HepG2 (cell line): ENCODE results near the gene RUNX2. TPM values are rescaled to one million over a fixed set of nuclear protein-coding genes. Genes with fewer than 3 reads are reported as not detected.

ENCODE experiments used
- ATAC-seq: fragments of 200-7000 bp; cut with Tn5 transposase; 3 replicates; pipeline ENCODE4 v1.9.1; 2020; ENCODE audit warnings: mild to moderate bottlenecking, moderate library complexity
- BruUV-seq: library from RNA; stranded (reverse); fragments of 400-500 nt; replicated peaks from 2 replicates; lab custom pipeline; 2021; lab: Mats Ljungman, UMichigan
- CTCF ChIA-PET: fragments of 300-600 bp; formaldehyde crosslinking; extraction: SDS; loops from one replicate; lab custom pipeline; 2021; ENCODE audit warnings: low total read pairs, inconsistent platforms, low intra/inter-chr PET ratio; lab: Yijun Ruan, JAX
- POLR2A ChIA-PET: fragments of 350-600 bp; sonication (Branson Sonifier 250); formaldehyde crosslinking; loops from one replicate; lab custom pipeline; 2020; ENCODE audit warnings: antibody characterized with exemption, inconsistent platforms; lab: Yijun Ruan, JAX
- DNase-seq: peaks from one replicate; pipeline ENCODE4 v3.0.0-alpha.2; 2015; ENCODE audit warnings: low spot score
- FAIRE-seq: peaks from 3 replicates; lab custom pipeline; 2011; peaks lifted over from hg19 to GRCh38; lab: Jason Lieb, UNC
- H2AFZ ChIP-seq: one replicate; pipeline ENCODE4 v1.6.1; 2011; ENCODE audit warnings: low read length, inconsistent platforms
- H3K27ac ChIP-seq: fragments of 300-600 bp; 3 replicates; pipeline ENCODE4 v1.8.0; 2011; ENCODE audit warnings: mixed run types, mild to moderate bottlenecking, mixed read lengths, low read length, inconsistent platforms; ENCODE audit not compliant: insufficient read depth; ENCODE audit errors: extremely low read length
- H3K27me3 ChIP-seq, 2 experiments: fragments of 200-600 bp in 1 of 2; 2 replicates in 1 of 2; 3 replicates in 1 of 2; pipeline versions ENCODE4 v1.6.0 to v1.8.0; 2011; ENCODE audit warnings: low read length in 2 of 2, mild to moderate bottlenecking in 2 of 2, moderate library complexity in 2 of 2, inconsistent platforms in 1 of 2; ENCODE audit not compliant: insufficient read depth in 2 of 2, control insufficient read depth in 1 of 2
- H3K36me3 ChIP-seq, 2 experiments: fragments of 200-600 bp in 1 of 2; replicated peaks in 1 of 2; 2 replicates in 1 of 2; 3 replicates in 1 of 2; pipeline versions ENCODE4 v1.5.1 to v1.8.0; 2011; ENCODE audit warnings: low read length in 2 of 2, inconsistent platforms in 1 of 2; ENCODE audit not compliant: insufficient read depth in 2 of 2, control insufficient read depth in 1 of 2
- H3K4me1 ChIP-seq: 2 replicates; pipeline ENCODE4 v1.5.1; 2012; ENCODE audit warnings: low read length, inconsistent platforms; ENCODE audit not compliant: insufficient read depth
- H3K4me2 ChIP-seq: 2 replicates; pipeline ENCODE4 v1.6.0; 2011; ENCODE audit warnings: low read depth, low read length, inconsistent platforms
- H3K4me3 ChIP-seq, 3 experiments: fragments of 200-600 bp in 1 of 3; sonication (generic), shearing (Covaris generic) in 1 of 3; replicated peaks in 1 of 3; 2 replicates each; pipeline ENCODE4 v1.5.1; 2011 to 2016; ENCODE audit warnings: low read length in 3 of 3, inconsistent platforms in 2 of 3, low read depth in 2 of 3, mild to moderate bottlenecking in 2 of 3, control low read depth in 1 of 3, mixed read lengths in 1 of 3; ENCODE audit not compliant: insufficient read depth in 1 of 3
- H3K79me2 ChIP-seq: one replicate; pipeline ENCODE4 v1.6.1; 2011; ENCODE audit warnings: low read length, inconsistent platforms; ENCODE audit not compliant: insufficient read depth
- H3K9ac ChIP-seq: 2 replicates; pipeline ENCODE4 v1.6.0; 2011; ENCODE audit warnings: mild to moderate bottlenecking, low read depth, low read length, inconsistent platforms; ENCODE audit not compliant: insufficient read depth
- H3K9me3 ChIP-seq: 2 replicates; pipeline ENCODE4 v1.5.1; 2012; ENCODE audit warnings: mild to moderate bottlenecking, low read length
- H4K20me1 ChIP-seq: 2 replicates; pipeline ENCODE4 v1.6.0; 2011; ENCODE audit warnings: inconsistent platforms, mild to moderate bottlenecking, low read length, moderate library complexity; ENCODE audit not compliant: insufficient read depth
- ZNF460 ChIP-seq: sonication (generic); formaldehyde crosslinking; IDR thresholded peaks from 2 replicates; pipeline ENCODE4 v1.5.1; 2020; ENCODE audit warnings: missing genetic modification reagents, mild to moderate bottlenecking, borderline replicate concordance
- WGBS: methylation state at CpG from one replicate; pipeline ENCODE4 v1.1.6; 2017; ENCODE audit warnings: low lambda C conversion rate; 5-methylcytosine and 5-hydroxymethylcytosine counted together
- in situ Hi-C: cut with HindIII; loops from 2 replicates; pipeline ENCODE4 v1.10.0; 2017; ENCODE audit warnings: low pct_unique_long_range_greater_than_20kb; ENCODE audit not compliant: extremely low pct_ligation_motif_present
- intact Hi-C: fragments of 100-400 bp; cut with micrococcal nuclease; formaldehyde crosslinking; loops from one replicate; pipeline ENCODE4 v1.10.0; 2022; ENCODE audit not compliant: unreplicated experiment
- polyA plus RNA-seq, 8 experiments: library from polyadenylated mRNA; depleted of rRNA in 3 of 8; stranded (reverse) in 7 of 8; unstranded in 1 of 8; fragments of >200 nt; fragmentation: Illumina TruSeq in 4 of 8; extraction: Trizol in 4 of 8; gene quantifications; 2 replicates each; pipeline versions ENCODE4 v1.2.1 to v1.2.3, GENCODE V29; 2011 to 2016; ENCODE audit warnings: low read depth in 4 of 8, missing spikeins in 1 of 8, mixed read lengths in 1 of 8; ENCODE audit not compliant: insufficient read depth in 1 of 8
- total RNA-seq, 5 experiments: library from RNA; depleted of rRNA; stranded (reverse); fragments of >200 nt; fragmentation: Illumina TruSeq; extraction: Trizol; gene quantifications; 2 replicates each; pipeline ENCODE4 v1.2.3, GENCODE V29; 2016; ENCODE audit warnings: low read depth in 1 of 5
- TF ChIP-seq, protein P1 (sequence below): sonication (generic); formaldehyde crosslinking; IDR thresholded peaks from 2 replicates; pipeline ENCODE4 v1.8.1; 2022; ENCODE audit warnings: low read depth, mild to moderate bottlenecking, missing genetic modification reagents
- TF ChIP-seq, protein P2 (sequence below): sonication (generic); formaldehyde crosslinking; IDR thresholded peaks from 2 replicates; pipeline ENCODE4 v1.5.1; 2020; ENCODE audit warnings: missing genetic modification reagents, mild to moderate bottlenecking, borderline replicate concordance
- TF ChIP-seq, protein P3 (sequence below): IDR thresholded peaks from 2 replicates; pipeline ENCODE4 v1.6.1; 2016; ENCODE audit warnings: missing compliant biosample characterization, missing genetic modification reagents, borderline replicate concordance

Gene RUNX2
- total and polyA plus RNA-seq, 2 of the 13 experiments (the other 11 are each of a cell fraction or from before 2014, with no cell fraction given), result not detected

DNA sequence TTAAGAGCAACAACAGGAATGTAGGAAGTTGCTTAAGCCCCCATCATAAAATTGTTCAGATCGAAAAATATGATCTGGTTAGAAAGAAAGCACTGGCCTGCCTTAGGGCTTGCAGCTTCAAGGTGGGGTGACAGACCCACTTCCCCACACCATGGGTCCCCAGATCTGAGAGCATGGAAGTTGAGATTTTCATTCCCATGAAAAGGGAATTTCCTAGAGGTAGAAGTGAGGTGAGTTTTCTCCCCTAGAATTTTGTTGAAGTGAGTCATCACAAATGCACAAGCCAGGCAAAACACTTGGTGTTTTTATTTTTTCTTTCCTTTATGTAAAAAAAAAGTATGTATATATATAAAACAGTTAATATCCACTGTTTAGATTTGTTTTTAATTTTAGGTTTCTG lies 263.2 kb downstream of the RUNX2 start (continued):
- TF ChIP-seq, protein P1, sequence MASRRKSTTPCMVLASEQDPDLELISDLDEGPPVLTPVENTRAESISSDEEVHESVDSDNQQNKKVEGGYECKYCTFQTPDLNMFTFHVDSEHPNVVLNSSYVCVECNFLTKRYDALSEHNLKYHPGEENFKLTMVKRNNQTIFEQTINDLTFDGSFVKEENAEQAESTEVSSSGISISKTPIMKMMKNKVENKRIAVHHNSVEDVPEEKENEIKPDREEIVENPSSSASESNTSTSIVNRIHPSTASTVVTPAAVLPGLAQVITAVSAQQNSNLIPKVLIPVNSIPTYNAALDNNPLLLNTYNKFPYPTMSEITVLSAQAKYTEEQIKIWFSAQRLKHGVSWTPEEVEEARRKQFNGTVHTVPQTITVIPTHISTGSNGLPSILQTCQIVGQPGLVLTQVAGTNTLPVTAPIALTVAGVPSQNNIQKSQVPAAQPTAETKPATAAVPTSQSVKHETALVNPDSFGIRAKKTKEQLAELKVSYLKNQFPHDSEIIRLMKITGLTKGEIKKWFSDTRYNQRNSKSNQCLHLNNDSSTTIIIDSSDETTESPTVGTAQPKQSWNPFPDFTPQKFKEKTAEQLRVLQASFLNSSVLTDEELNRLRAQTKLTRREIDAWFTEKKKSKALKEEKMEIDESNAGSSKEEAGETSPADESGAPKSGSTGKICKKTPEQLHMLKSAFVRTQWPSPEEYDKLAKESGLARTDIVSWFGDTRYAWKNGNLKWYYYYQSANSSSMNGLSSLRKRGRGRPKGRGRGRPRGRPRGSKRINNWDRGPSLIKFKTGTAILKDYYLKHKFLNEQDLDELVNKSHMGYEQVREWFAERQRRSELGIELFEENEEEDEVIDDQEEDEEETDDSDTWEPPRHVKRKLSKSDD (CRISPR knock-in tag), result no peak
- TF ChIP-seq, protein P2, sequence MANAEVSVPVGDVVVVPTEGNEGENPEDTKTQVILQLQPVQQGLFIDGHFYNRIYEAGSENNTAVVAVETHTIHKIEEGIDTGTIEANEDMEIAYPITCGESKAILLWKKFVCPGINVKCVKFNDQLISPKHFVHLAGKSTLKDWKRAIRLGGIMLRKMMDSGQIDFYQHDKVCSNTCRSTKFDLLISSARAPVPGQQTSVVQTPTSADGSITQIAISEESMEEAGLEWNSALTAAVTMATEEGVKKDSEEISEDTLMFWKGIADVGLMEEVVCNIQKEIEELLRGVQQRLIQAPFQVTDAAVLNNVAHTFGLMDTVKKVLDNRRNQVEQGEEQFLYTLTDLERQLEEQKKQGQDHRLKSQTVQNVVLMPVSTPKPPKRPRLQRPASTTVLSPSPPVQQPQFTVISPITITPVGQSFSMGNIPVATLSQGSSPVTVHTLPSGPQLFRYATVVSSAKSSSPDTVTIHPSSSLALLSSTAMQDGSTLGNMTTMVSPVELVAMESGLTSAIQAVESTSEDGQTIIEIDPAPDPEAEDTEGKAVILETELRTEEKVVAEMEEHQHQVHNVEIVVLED (CRISPR knock-in tag), result no peak

DNA sequence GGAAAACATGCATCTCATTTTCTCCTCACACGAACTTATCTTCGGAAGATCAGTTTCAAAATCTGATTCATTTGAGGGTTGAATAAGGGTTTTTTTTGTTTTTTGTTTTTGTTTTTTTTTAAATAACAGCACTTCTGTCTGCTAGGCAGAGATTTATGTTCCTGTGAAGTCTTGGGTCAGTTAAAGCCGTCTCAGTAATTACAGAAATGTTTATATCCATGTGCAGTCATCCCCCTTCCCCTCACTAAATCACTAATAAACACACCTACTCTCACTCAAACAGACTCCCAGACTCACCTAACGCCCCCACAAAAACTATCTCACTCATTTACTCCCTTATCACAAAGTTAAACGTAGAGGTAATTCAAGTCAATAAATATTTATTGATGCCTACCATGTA lies 263.8 kb downstream of the RUNX2 start:
- BruUV-seq, result no TSS peak
- Histone ChIP-seq H3K36me3 (no peaks in the 10 kb centered on the region), H3K79me2 (no peaks in the 10 kb centered on the region), H4K20me1 (no peaks in the 10 kb centered on the region), H3K27me3 (no peaks in the 10 kb centered on the region; a peak in 2 of 5 replicates), H2AFZ (no peak overlapping the region), H3K4me2 (no peak overlapping the region), H3K9ac (no peak overlapping the region), H3K9me3 (no peaks in the 10 kb centered on the region), H3K4me3 (no peak overlapping the region), H3K4me1 (no peaks in the 10 kb centered on the region), H3K27ac (no peak overlapping the region)
- CTCF ChIA-PET, result no interaction called here
- DNase-seq (no peak), FAIRE-seq (no peak), ATAC-seq (no peak)
- in situ Hi-C loops (no loop called here), intact Hi-C loops (no loop called here)
- TF ChIP-seq ZNF460 (CRISPR knock-in tag), result no peak
- TF ChIP-seq, protein P3, sequence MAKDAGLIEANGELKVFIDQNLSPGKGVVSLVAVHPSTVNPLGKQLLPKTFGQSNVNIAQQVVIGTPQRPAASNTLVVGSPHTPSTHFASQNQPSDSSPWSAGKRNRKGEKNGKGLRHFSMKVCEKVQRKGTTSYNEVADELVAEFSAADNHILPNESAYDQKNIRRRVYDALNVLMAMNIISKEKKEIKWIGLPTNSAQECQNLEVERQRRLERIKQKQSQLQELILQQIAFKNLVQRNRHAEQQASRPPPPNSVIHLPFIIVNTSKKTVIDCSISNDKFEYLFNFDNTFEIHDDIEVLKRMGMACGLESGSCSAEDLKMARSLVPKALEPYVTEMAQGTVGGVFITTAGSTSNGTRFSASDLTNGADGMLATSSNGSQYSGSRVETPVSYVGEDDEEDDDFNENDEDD (CRISPR knock-in tag), result no peak
- POLR2A ChIA-PET, result no interaction called here
- WGBS, result 30% methylated on average over 5 of the region's 5 CpGs
